ENCODE measurements around the gene SH3TC1. TPM values are rescaled to one million over a fixed set of nuclear protein-coding genes. Genes with fewer than 3 reads are reported as not detected.

SH3TC1 gene
- total RNA-seq, 1 donor from 2014 or later = 64.5 TPM

GRCh38 chr4:8198206-8198905 is 734 bp upstream of the SH3TC1 start:
- Histone ChIP-seq H3K27ac (peak overlapping the region; percentile 55 to 64), H3K4me3 (peak overlapping the region in 1 of 2 donors; percentile 59)

DNA sequence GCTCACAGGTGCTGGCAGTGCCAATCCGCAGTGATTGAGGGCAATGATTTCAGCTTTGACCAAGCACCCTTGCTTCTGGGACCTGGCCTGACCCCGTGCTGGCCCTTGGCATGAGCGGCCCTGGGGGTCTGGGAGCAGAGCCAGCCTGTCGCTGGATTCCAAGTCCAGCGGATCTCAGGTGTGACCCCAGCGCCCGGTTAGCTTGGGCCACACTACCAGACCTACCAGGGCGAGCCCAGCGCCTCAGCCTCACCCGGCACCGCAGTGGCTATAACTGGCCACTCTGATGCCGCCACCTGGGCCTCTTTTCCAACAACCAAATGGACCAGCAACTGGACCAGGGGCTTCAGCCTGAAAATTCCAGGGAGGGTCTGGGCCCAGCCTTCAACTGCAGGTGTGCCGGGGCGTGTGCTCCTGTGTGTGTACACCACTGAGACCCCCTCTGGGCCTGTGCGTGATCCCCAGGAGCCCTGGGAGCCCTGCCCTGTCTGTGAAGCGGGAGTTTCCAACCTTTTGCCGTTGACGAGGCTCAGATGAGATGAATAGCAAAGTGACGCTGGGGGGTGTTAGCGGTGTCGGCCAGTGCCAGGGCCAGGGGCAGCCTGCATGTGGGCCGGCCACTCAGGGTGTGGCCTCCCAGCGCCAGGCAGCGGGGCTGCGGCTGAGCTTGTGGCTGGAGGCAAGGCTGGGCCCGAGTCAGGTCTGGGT is 658 bp downstream of the SH3TC1 start:
- peaks cover 8 to 18% of the 10 kb centered on the region in 2 donors for H3K4me1 ChIP-seq
- H3K9me3 ChIP-seq = no peaks in the 10 kb centered on the region
- intact Hi-C loops (cut with DNase I) = loop anchor here (5.0 kb wide), 1 partner anchor 193 kb away; no protein-coding TSS in a partner anchor
- DNase-seq (ENCODE audit: low spot score in 2 of 2) = no peak
- H3K27ac ChIP-seq = peak overlapping the region; percentile 55 to 64
- peak overlapping the region; percentile 48 to 59 for H3K4me3 ChIP-seq
- H3K36me3 ChIP-seq = no peaks in the 10 kb centered on the region
- H3K27me3 ChIP-seq = no peaks in the 10 kb centered on the region
- TF ChIP-seq CTCF (IDR thresholded peaks at IDR 0.05) = no peak

More at GRCh38 chr4:8198206-8198905, 734 bp upstream of the SH3TC1 start:
- no peak for DNase-seq (ENCODE audit: low spot score in 2 of 2)
- intact Hi-C loops (cut with DNase I) = loop anchor here (5.0 kb wide), 1 partner anchor 194 kb away; no protein-coding TSS in a partner anchor
- no peaks in the 10 kb centered on the region for H3K27me3 ChIP-seq
- no peaks in the 10 kb centered on the region for H3K36me3 ChIP-seq
- TF ChIP-seq CTCF (IDR thresholded peaks at IDR 0.05) = no peak
- H3K4me1 ChIP-seq = peaks cover 8 to 15% of the 10 kb centered on the region in 2 donors
- no peaks in the 10 kb centered on the region for H3K9me3 ChIP-seq

GRCh38 chr4:8200302-8200975 is 1.3 kb downstream of the SH3TC1 start:
- Histone ChIP-seq H3K36me3 (no peaks in the 10 kb centered on the region), H3K27ac (peak overlapping the region; percentile 55 to 64), H3K9me3 (no peaks in the 10 kb centered on the region), H3K4me3 (peak overlapping the region; percentile 31 to 59), H3K27me3 (no peaks in the 10 kb centered on the region), H3K4me1 (peaks cover 8 to 20% of the 10 kb centered on the region in 2 donors)
- TF ChIP-seq CTCF (IDR thresholded peaks at IDR 0.05) = no peak
- DNase-seq (ENCODE audit: low spot score in 2 of 2) = peak in 1 of 2 donors; percentile 77
- intact Hi-C loops (cut with DNase I) = no loop called here

GRCh38 chr4:8201321-8201781 is 2.3 kb downstream of the SH3TC1 start:
- Histone ChIP-seq H3K4me1 (peaks cover 8 to 20% of the 10 kb centered on the region in 2 donors), H3K36me3 (no peaks in the 10 kb centered on the region), H3K9me3 (no peaks in the 10 kb centered on the region), H3K4me3 (peak overlapping the region in 1 of 2 donors; percentile 59), H3K27ac (no peak overlapping the region), H3K27me3 (no peaks in the 10 kb centered on the region)
- TF ChIP-seq CTCF (IDR thresholded peaks at IDR 0.05) = no peak
- intact Hi-C loops (cut with DNase I) = no loop called here
- no peak for DNase-seq (ENCODE audit: low spot score in 2 of 2)

GRCh38 chr4:8202108-8203051 is 3.3 kb downstream of the SH3TC1 start:
- intact Hi-C loops (cut with DNase I) = no loop called here
- H3K4me3 ChIP-seq = peak overlapping the region in 1 of 2 donors; percentile 59
- no peaks in the 10 kb centered on the region for H3K36me3 ChIP-seq
- TF ChIP-seq CTCF (IDR thresholded peaks at IDR 0.05) = no peak
- peaks cover 8 to 20% of the 10 kb centered on the region in 2 donors for H3K4me1 ChIP-seq
- no peaks in the 10 kb centered on the region for H3K9me3 ChIP-seq
- no peaks in the 10 kb centered on the region for H3K27me3 ChIP-seq
- no peak for DNase-seq (ENCODE audit: low spot score in 2 of 2)
- H3K27ac ChIP-seq = no peak overlapping the region
